AG08396 (cell line): Measurements from ENCODE around the gene DOK3.

Experiments
- DNase-seq: peaks from one replicate; pipeline ENCODE4 v3.0.0; 2012; ENCODE audit warnings: low spot score, mixed read lengths

DOK3 gene

GRCh38 chr5:177467436-177467835 lies 42.2 kb downstream of the DOK3 start:
- DNase-seq = no peak

GRCh38 chr5:177466861-177467260 lies 42.8 kb downstream of the DOK3 start:
- no peak for DNase-seq

- DNase-seq = no peak
Measured at GRCh38 chr5:177465044-177465443, 44.6 kb downstream of the DOK3 start.

- no peak for DNase-seq
Measured at GRCh38 chr5:177462021-177462670, 47.5 kb downstream of the DOK3 start.

- DNase-seq = no peak
Measured at GRCh38 chr5:177459819-177460628, 49.6 kb downstream of the DOK3 start.

- no peak for DNase-seq
Measured at GRCh38 chr5:177459357-177459756, 50.3 kb downstream of the DOK3 start.

- peak; percentile 60 for DNase-seq
Measured at GRCh38 chr5:177458912-177459350, 50.7 kb downstream of the DOK3 start.

- no peak for DNase-seq
Measured at GRCh38 chr5:177457852-177458681, 51.6 kb downstream of the DOK3 start.

GRCh38 chr5:177456976-177457851 lies 52.4 kb downstream of the DOK3 start:
- peak; percentile 98 for DNase-seq

GRCh38 chr5:177456591-177456964 lies 53.0 kb downstream of the DOK3 start:
- DNase-seq = no peak

GRCh38 chr5:177455661-177456590 lies 53.7 kb downstream of the DOK3 start:
- DNase-seq = peak; percentile 96

- DNase-seq = peak; percentile 77
Measured at GRCh38 chr5:177455036-177455660, 54.5 kb downstream of the DOK3 start.

GRCh38 chr5:177454397-177455035 lies 55.1 kb downstream of the DOK3 start:
- DNase-seq = peak; percentile 98

- DNase-seq = no peak
Measured at GRCh38 chr5:177453852-177454396, 55.7 kb downstream of the DOK3 start.

GRCh38 chr5:177452688-177453638 lies 56.7 kb downstream of the DOK3 start:
- DNase-seq = no peak
